NCI-H1694 treated with DMSO at 0.1 percent for 48 hours (cell line): ENCODE results near the gene NUP210L.
A peak's percentile ranks its signal among the peaks of the same experiment; 100 is the strongest.

Experiments used
- DNase-seq: peaks from one replicate; lab custom pipeline; 2025; lab: John Stamatoyannopoulos, UW

NUP210L gene

GRCh38 chr1:154154534-154155191, at the start of gene NUP210L:
NUP210L (minus strand) TSS chr1:154155073.
- no peak for DNase-seq

GRCh38 chr1:154199563-154199879, 44.6 kb upstream of the NUP210L start:
- peak; percentile 76 for DNase-seq

GRCh38 chr1:154198756-154199562, 44.1 kb upstream of the NUP210L start:
- DNase-seq = peak; percentile 89

GRCh38 chr1:154193821-154194220, 38.9 kb upstream of the NUP210L start:
- DNase-seq = no peak

GRCh38 chr1:154192476-154192875, 37.6 kb upstream of the NUP210L start:
- no peak for DNase-seq

- DNase-seq = no peak
Measured at GRCh38 chr1:154191990-154192461, 37.2 kb upstream of the NUP210L start, which contains the start of gene TPM3. TPM3 (minus strand) TSS chr1:154192100; CDS start chr1:154192018, 82 bp downstream.

- DNase-seq = no peak
Measured at GRCh38 chr1:154190550-154190949, 35.7 kb upstream of the NUP210L start.

GRCh38 chr1:154186852-154187501, 32.1 kb upstream of the NUP210L start:
- DNase-seq = no peak

- peak; percentile 81 for DNase-seq
Measured at GRCh38 chr1:154186177-154186576, 31.3 kb upstream of the NUP210L start.

GRCh38 chr1:154183046-154183915, 28.4 kb upstream of the NUP210L start:
- DNase-seq = peak; percentile 99

GRCh38 chr1:154182344-154183045, 27.6 kb upstream of the NUP210L start:
- peak; percentile 75 for DNase-seq

- no peak for DNase-seq
Measured at GRCh38 chr1:154181944-154182343, 27.1 kb upstream of the NUP210L start.

- DNase-seq = no peak
Measured at GRCh38 chr1:154179946-154180687, 25.2 kb upstream of the NUP210L start.

GRCh38 chr1:154178911-154179811, 24.3 kb upstream of the NUP210L start:
- DNase-seq = no peak

- no peak for DNase-seq
Measured at GRCh38 chr1:154178013-154178412, 23.1 kb upstream of the NUP210L start.

- no peak for DNase-seq
Measured at GRCh38 chr1:154176337-154176736, 21.5 kb upstream of the NUP210L start.

- DNase-seq = no peak
Measured at GRCh38 chr1:154174654-154175053, 19.8 kb upstream of the NUP210L start.

GRCh38 chr1:154171880-154172279, 17.0 kb upstream of the NUP210L start:
- no peak for DNase-seq

- no peak for DNase-seq
Measured at GRCh38 chr1:154171223-154171583, 16.3 kb upstream of the NUP210L start.
